ENCODE measurements around the gene TPCN1. TPM values are rescaled to one million over a fixed set of nuclear protein-coding genes. Genes with fewer than 3 reads are reported as not detected.

TPCN1 gene
- total and polyA plus RNA-seq, 2 of the 13 experiments (the other 11 are each of a cell fraction or from before 2014, with no cell fraction given), result 8.0 to 26.8 TPM

GRCh38 chr12:113316155-113316554 is 94.9 kb downstream of the TPCN1 start:
- FAIRE-seq, result no peak
- WGBS (ENCODE audit: low lambda C conversion rate), result 89% methylated on average over 6 of the region's 7 CpGs
- in situ Hi-C loops (cut with HindIII; ENCODE audit: extremely low pct_ligation_motif_present, low pct_unique_long_range_greater_than_20kb), result no loop called here

More at GRCh38 chr12:113316155-113316554, 94.9 kb downstream of the TPCN1 start:
- H3K36me3 ChIP-seq (replicated peaks in 1 of 2; ENCODE audit: control insufficient read depth in 1 of 2, insufficient read depth in 2 of 2, low read length in 2 of 2), result peaks cover 5 to 7% of the 10 kb centered on the region in 2 experiments; a peak in 1 of 5 replicates
- no peak overlapping the region for H3K4me3 ChIP-seq (replicated peaks in 1 of 3; ENCODE audit: insufficient read depth in 1 of 3, low read depth in 2 of 3, low read length in 3 of 3)
- TF ChIP-seq SRF (IDR thresholded peaks at IDR 0.05; ENCODE audit: low read depth, low read length) (no peak), ZFP90 (CRISPR knock-in tag; IDR thresholded peaks at IDR 0.05; ENCODE audit: borderline replicate concordance) (no peak), NFKB2 (CRISPR knock-in tag; IDR thresholded peaks at IDR 0.05; ENCODE audit: borderline replicate concordance) (no peak), ZNF704 (CRISPR knock-in tag; IDR thresholded peaks at IDR 0.05; ENCODE audit: borderline replicate concordance) (no peak), HDAC6 (IDR thresholded peaks at IDR 0.05; ENCODE audit: low read depth, low read length) (no peak), STAG1 (CRISPR knock-in tag; IDR thresholded peaks at IDR 0.05) (no peak), KLF13 (CRISPR knock-in tag; IDR thresholded peaks at IDR 0.05) (no peak), SPEN (CRISPR knock-in tag; IDR thresholded peaks at IDR 0.05; ENCODE audit: low read depth) (no peak), IKZF4 (CRISPR knock-in tag; IDR thresholded peaks at IDR 0.05; ENCODE audit: borderline replicate concordance, low read depth, not compliant biosample characterization) (no peak), TOPORS (CRISPR knock-in tag; IDR thresholded peaks at IDR 0.05) (no peak), REXO4 (CRISPR knock-in tag; IDR thresholded peaks at IDR 0.05; ENCODE audit: borderline replicate concordance) (no peak), ZNF343 (CRISPR knock-in tag; IDR thresholded peaks at IDR 0.05) (no peak), KLF12 (CRISPR knock-in tag; IDR thresholded peaks at IDR 0.05; ENCODE audit: borderline replicate concordance) (no peak), THAP7 (CRISPR knock-in tag; IDR thresholded peaks at IDR 0.05) (no peak), ZEB1 (IDR thresholded peaks at IDR 0.05; ENCODE audit: insufficient replicate concordance, low read depth) (no peak)
- no peak overlapping the region for H3K9ac ChIP-seq (ENCODE audit: insufficient read depth, low read depth, low read length)
- no peak for DNase-seq (ENCODE audit: low spot score)
- H3K27me3 ChIP-seq (ENCODE audit: control insufficient read depth in 1 of 2, insufficient read depth in 2 of 2, low read length in 2 of 2), result no peaks in the 10 kb centered on the region
- no peaks in the 10 kb centered on the region for H4K20me1 ChIP-seq (ENCODE audit: insufficient read depth, low read length)
- intact Hi-C loops (cut with micrococcal nuclease; ENCODE audit: unreplicated experiment), result no loop called here
- no TSS peak for BruUV-seq (replicated peaks)
- no peak overlapping the region for H3K4me2 ChIP-seq (ENCODE audit: low read depth, low read length)
- no peak overlapping the region for H3K27ac ChIP-seq (ENCODE audit: extremely low read length, insufficient read depth, low read length)
- no peaks in the 10 kb centered on the region for H3K79me2 ChIP-seq (ENCODE audit: insufficient read depth, low read length)
- no peak for ATAC-seq
- H3K4me1 ChIP-seq (ENCODE audit: insufficient read depth, low read length), result no peaks in the 10 kb centered on the region
- ChIA-PET POLR2A (interaction anchor here (1.8 kb wide), 1 partner anchor 19 kb away, joined by 6 read pairs; the partner anchor contains the start of gene SLC8B1), CTCF (ENCODE audit: low intra/inter-chr PET ratio, low total read pairs) (no interaction called here)
- H2AFZ ChIP-seq (ENCODE audit: low read length), result no peak overlapping the region
- H3K9me3 ChIP-seq (ENCODE audit: low read length), result no peaks in the 10 kb centered on the region
